HFF-Myc (cell line): ENCODE data around the gene PRPF38B.

Experiments
- DNase-seq: peaks from one replicate; pipeline ENCODE4 v3.0.0-alpha.2; 2011; ENCODE audit warnings: low read depth; ENCODE audit errors: extremely low read depth
- H3K4me3 ChIP-seq: replicated peaks from 2 replicates; pipeline ENCODE4 v1.5.1; 2011; ENCODE audit warnings: low read depth, mild to moderate bottlenecking, control low read depth, low read length
- TF ChIP-seq, protein P1 (sequence below): IDR thresholded peaks from 2 replicates; pipeline ENCODE4 v1.5.1; 2012; ENCODE audit warnings: mild to moderate bottlenecking, low read depth, low read length, control low read depth; ENCODE audit errors: missing control alignments

Gene PRPF38B

DNA sequence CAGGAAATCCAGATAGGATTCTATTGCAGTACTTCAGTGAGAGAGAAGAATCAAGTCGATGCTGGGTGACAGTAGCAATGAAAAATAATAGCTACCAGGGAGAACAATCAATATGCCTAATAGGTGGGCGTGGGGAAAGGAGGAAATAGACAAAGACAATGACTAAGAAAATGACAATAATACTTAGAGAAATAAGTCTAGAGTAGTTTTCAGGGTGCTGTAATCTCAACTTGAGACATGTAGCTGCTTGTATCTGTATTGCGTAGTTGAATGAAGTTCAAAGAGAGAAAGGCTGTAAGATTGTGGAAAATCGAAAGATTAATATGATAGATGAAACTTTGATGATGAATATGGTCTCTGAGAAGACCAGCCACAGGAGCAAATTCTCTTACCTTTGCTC lies 57.0 kb downstream of the PRPF38B start:
- H3K4me3 ChIP-seq = no peak overlapping the region
- TF ChIP-seq, protein P1, sequence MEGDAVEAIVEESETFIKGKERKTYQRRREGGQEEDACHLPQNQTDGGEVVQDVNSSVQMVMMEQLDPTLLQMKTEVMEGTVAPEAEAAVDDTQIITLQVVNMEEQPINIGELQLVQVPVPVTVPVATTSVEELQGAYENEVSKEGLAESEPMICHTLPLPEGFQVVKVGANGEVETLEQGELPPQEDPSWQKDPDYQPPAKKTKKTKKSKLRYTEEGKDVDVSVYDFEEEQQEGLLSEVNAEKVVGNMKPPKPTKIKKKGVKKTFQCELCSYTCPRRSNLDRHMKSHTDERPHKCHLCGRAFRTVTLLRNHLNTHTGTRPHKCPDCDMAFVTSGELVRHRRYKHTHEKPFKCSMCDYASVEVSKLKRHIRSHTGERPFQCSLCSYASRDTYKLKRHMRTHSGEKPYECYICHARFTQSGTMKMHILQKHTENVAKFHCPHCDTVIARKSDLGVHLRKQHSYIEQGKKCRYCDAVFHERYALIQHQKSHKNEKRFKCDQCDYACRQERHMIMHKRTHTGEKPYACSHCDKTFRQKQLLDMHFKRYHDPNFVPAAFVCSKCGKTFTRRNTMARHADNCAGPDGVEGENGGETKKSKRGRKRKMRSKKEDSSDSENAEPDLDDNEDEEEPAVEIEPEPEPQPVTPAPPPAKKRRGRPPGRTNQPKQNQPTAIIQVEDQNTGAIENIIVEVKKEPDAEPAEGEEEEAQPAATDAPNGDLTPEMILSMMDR = no peak
- no peak for DNase-seq

DNA sequence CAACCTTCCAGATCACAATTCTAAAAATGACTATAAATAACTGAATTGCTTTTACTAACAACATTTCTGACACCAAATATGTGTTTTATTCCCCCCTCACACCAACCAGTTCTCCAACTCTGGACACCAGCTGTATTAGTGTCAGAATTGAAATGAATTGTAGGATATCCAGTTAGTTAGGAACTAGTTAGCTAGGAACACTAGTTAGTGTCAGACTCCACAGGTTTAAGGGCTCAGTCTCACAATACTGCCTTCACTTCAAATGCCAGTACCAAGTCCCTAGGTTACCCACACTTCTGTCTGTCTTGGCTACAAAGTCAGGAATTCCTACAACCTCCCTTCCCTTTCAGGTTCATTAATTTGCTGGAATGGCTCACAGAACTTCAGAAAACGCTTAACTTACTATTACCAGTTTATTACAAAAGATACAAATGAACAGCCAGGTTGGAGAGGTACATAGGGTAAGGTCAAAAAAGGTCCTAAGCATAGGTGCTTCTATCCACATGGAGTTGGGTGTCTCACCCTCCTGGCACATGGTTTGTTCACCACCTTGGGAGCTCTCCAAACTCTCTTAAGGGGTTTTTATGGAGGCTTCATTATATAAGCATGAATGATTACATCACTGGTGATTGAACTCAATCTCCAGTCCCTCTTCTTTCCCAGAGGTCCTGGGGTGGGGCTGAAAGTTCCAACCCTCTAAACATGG lies 58.5 kb downstream of the PRPF38B start:
- DNase-seq = no peak
- TF ChIP-seq, protein P1 = no peak
- H3K4me3 ChIP-seq = no peak overlapping the region
